NCI-H748 treated with DMSO at 0.1 percent for 48 hours (cell line): ENCODE results near the gene HOXA10.

Experiments
- DNase-seq: peaks from one replicate; lab custom pipeline; 2025; lab: John Stamatoyannopoulos, UW

The HOXA10 gene

GRCh38 chr7:27191161-27191731, 17.1 kb upstream of the HOXA10 start:
- no peak for DNase-seq

- DNase-seq = no peak
These were observed 16.1 kb upstream of the HOXA10 start for GRCh38 chr7:27189997-27190748.

- DNase-seq = no peak
These were observed 15.3 kb upstream of the HOXA10 start for GRCh38 chr7:27189295-27189996.

- DNase-seq = no peak
These were observed 14.5 kb upstream of the HOXA10 start for GRCh38 chr7:27188386-27189294.

- no peak for DNase-seq
These were observed 13.6 kb upstream of the HOXA10 start for GRCh38 chr7:27187475-27188385.

GRCh38 chr7:27186668-27187474, 12.8 kb upstream of the HOXA10 start:
- DNase-seq = no peak

- no peak for DNase-seq
These were observed 11.9 kb upstream of the HOXA10 start for GRCh38 chr7:27185854-27186667.

GRCh38 chr7:27185013-27185853, 11.1 kb upstream of the HOXA10 start, which contains the start of gene HOXA11:
HOXA11 (minus strand) TSS chr7:27185232; CDS start chr7:27185144, 88 bp downstream.
- DNase-seq = no peak

- DNase-seq = no peak
These were observed 10.4 kb upstream of the HOXA10 start for GRCh38 chr7:27184337-27185012.

GRCh38 chr7:27183682-27184336, 9.7 kb upstream of the HOXA10 start:
- no peak for DNase-seq

- DNase-seq = peak; percentile 27
These were observed 9.0 kb upstream of the HOXA10 start for GRCh38 chr7:27182861-27183681.

- no peak for DNase-seq
These were observed 8.2 kb upstream of the HOXA10 start for GRCh38 chr7:27182285-27182841.

GRCh38 chr7:27181795-27182275, 7.7 kb upstream of the HOXA10 start:
- DNase-seq = no peak

GRCh38 chr7:27180431-27181420, 6.6 kb upstream of the HOXA10 start:
- DNase-seq = no peak
